ENCODE results near the gene CHPT1.
A peak's percentile ranks its signal among the peaks of the same experiment; 100 is the strongest.

CHPT1 gene

DNA sequence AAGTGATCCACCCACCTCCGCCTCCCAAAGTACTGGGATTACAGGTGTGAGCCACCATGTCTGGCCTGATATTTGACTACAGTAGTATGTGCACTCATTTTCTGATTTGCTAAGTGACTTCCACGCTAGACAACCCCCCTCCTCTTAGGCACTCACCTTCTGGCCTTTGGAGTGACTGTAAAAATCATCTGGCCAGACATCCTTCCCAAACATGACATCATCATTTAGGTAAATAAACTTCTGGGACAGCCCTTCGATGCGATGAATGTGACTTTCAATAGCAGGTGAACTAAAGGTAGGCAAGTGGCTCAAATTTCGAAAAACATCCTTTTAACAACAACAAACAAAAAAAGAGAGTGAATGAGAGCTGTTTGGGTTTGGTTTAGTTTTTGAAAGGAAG is 72.4 kb downstream of the CHPT1 start:
- no peak overlapping the region for H3K9ac ChIP-seq (ENCODE audit: insufficient read length)
- H3K4me3 ChIP-seq: no peak overlapping the region
- no peaks in the 10 kb centered on the region for H3K9me3 ChIP-seq (ENCODE audit: low read depth, low read length)
- DNase-seq (ENCODE audit: low read depth, low spot score): no peak
- TF ChIP-seq EZH2 (IDR thresholded peaks at IDR 0.05) (no peak), FOXP2 (optimal IDR thresholded peaks at IDR 0.05; ENCODE audit: control extremely low read depth, extremely low read length, insufficient read depth) (no peak), POLR2AphosphoS5 (IDR thresholded peaks at IDR 0.05; ENCODE audit: borderline replicate concordance, low read depth, low read length) (no peak)
- no peaks in the 10 kb centered on the region for H3K36me3 ChIP-seq (ENCODE audit: insufficient read depth, low read length)
- no peak overlapping the region for H3K27ac ChIP-seq

DNA sequence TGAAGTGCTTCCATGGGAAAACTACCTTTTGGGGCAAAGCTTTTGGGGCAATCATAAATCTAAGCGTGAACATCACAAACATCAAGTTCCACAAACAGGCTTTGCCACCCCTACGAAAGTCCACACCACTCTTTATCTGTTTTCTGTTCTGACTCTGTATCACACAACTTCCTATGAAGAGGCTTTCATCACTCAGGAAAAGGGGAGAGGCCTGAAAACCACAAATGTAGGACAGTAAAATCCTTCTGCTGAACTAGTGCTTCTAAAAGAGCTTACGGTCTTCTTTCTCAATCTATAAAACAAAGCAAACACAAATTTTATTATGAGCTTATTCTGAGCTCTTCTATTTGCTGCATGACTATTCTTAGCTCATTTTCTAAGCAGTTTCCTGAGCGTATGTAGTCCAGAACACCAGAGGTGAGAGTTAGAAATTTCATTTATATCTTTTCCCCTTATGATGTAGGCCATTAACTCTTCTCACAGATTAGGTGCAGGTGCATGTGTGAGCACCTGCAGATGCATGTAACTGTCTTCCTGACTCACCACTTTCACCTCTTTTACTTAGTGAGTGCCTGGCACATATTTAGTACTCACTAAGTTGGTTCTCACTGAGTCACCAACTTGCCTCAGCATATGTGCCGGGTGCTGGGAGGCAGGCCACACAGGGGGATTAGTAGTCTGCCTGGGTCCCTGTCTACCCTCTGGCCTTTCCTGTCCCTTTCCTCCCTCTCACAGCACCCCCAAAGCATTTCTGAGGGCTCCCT is 74.8 kb downstream of the CHPT1 start:
- no peak overlapping the region for H3K9ac ChIP-seq (ENCODE audit: insufficient read length)
- peak overlapping the region; percentile 38; the same call in 1 of the 2 replicates for H3K27ac ChIP-seq
- DNase-seq (ENCODE audit: low read depth, low spot score): no peak
- H3K4me3 ChIP-seq: no peak overlapping the region; the same call in 1 of the 2 replicates
- no peaks in the 10 kb centered on the region for H3K9me3 ChIP-seq (ENCODE audit: low read depth, low read length)
- no peaks in the 10 kb centered on the region for H3K36me3 ChIP-seq (ENCODE audit: insufficient read depth, low read length)
- TF ChIP-seq FOXP2 (optimal IDR thresholded peaks at IDR 0.05; ENCODE audit: control extremely low read depth, extremely low read length, insufficient read depth) (no peak), EZH2 (IDR thresholded peaks at IDR 0.05) (no peak), POLR2AphosphoS5 (IDR thresholded peaks at IDR 0.05; ENCODE audit: borderline replicate concordance, low read depth, low read length) (no peak)

DNA sequence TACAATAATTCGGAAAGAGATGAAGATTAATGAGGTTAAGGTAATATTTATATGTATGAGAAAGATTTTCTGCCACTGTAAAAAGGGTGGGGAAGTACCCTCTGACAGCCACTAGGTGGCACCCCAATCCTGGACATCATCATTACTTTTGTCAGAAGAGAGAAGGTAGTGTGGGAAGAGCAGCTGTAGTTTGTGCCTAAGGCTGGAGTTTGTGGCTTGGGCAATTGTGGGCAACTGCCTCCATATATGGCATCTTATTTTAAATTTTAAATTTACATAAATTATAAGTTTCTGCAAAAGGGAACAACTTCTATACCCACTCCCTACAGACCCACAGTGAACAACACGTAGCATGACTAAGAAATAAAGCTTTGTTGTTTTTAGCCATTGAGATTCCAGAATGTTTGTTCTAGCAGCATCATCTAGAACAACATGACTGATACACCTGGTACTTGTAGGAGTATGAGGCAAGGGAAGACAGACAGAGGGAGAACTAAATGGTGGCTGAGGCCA is 76.3 kb downstream of the CHPT1 start:
- no peak for TF ChIP-seq FOXP2 (optimal IDR thresholded peaks at IDR 0.05; ENCODE audit: control extremely low read depth, extremely low read length, insufficient read depth)
- no peak for TF ChIP-seq POLR2AphosphoS5 (IDR thresholded peaks at IDR 0.05; ENCODE audit: borderline replicate concordance, low read depth, low read length)
- TF ChIP-seq EZH2 (IDR thresholded peaks at IDR 0.05): no peak
- Histone ChIP-seq H3K9ac (ENCODE audit: insufficient read length) (no peak overlapping the region), H3K27ac (no peak overlapping the region), H3K9me3 (ENCODE audit: low read depth, low read length) (no peaks in the 10 kb centered on the region), H3K36me3 (ENCODE audit: insufficient read depth, low read length) (no peaks in the 10 kb centered on the region), H3K4me3 (no peak overlapping the region)
- DNase-seq (ENCODE audit: low read depth, low spot score): peak; percentile 55

DNA sequence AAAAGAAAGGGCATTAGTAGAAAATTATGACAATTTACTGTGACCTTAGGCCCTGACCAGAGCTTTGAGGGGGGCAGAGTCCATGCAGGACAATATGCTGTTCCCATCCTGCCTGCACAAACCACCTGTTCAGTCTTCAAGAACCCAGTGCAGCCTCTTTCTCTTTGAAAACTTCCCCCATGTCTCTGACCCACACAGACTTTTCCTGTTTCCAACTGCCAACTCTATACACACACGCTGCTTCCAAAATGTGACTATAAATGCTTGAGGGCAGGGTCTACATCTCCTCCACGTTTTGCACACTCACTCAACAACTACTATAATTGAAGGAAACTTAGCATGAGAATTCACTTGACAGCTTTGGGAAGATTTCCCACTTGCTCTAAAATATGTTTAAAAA is 78.4 kb downstream of the CHPT1 start:
- Histone ChIP-seq H3K4me3 (no peak overlapping the region), H3K36me3 (ENCODE audit: insufficient read depth, low read length) (no peaks in the 10 kb centered on the region), H3K27ac (no peak overlapping the region), H3K9ac (ENCODE audit: insufficient read length) (no peak overlapping the region), H3K9me3 (ENCODE audit: low read depth, low read length) (no peaks in the 10 kb centered on the region)
- DNase-seq (ENCODE audit: low read depth, low spot score): no peak
- no peak for TF ChIP-seq FOXP2 (optimal IDR thresholded peaks at IDR 0.05; ENCODE audit: control extremely low read depth, extremely low read length, insufficient read depth)
- no peak for TF ChIP-seq POLR2AphosphoS5 (IDR thresholded peaks at IDR 0.05; ENCODE audit: borderline replicate concordance, low read depth, low read length)
- no peak for TF ChIP-seq EZH2 (IDR thresholded peaks at IDR 0.05)

DNA sequence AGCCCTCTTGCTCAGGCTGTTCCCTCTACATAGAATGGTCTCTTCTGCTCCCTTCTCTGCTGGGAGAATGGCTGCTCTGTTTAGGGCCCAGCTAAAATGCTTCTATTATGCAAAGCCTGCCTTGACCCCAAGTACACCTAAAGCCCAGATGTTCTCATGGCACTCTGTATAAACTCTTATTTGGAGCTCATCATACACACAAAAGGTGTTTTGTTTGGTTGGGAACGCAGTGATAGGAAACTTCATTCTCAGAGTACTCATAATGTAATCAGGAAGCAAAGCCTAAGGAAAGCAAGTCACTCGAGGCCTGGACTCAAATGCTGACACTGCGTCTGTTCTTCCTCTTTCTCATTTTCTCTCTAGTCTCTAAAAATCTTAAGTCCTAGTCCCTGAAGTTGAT is 80.0 kb downstream of the CHPT1 start:
- TF ChIP-seq FOXP2 (optimal IDR thresholded peaks at IDR 0.05; ENCODE audit: control extremely low read depth, extremely low read length, insufficient read depth): no peak
- TF ChIP-seq POLR2AphosphoS5 (IDR thresholded peaks at IDR 0.05; ENCODE audit: borderline replicate concordance, low read depth, low read length): no peak
- no peak for TF ChIP-seq EZH2 (IDR thresholded peaks at IDR 0.05)
- no peak for DNase-seq (ENCODE audit: low read depth, low spot score)
- Histone ChIP-seq H3K4me3 (no peak overlapping the region), H3K9me3 (ENCODE audit: low read depth, low read length) (no peaks in the 10 kb centered on the region), H3K27ac (no peak overlapping the region), H3K9ac (ENCODE audit: insufficient read length) (no peak overlapping the region), H3K36me3 (ENCODE audit: insufficient read depth, low read length) (no peaks in the 10 kb centered on the region)

DNA sequence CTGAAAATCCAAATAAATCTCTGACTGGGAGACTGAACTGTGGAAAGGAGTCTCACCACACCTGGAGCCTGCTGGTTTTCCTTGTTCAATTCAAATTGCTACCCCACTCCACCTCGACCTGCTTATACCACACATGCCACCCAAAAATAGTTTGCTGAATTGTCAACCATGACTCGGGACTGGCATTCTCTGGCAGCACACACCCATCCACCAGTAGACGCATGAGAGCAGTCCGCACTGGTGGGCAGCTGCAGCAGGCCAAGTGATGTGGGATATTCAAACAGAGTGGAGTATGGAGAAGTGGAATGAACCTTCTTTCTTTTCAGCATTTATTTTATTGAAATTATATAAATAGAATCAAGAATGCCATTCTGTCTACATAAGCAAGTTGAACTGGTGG is 80.5 kb downstream of the CHPT1 start:
- Histone ChIP-seq H3K4me3 (no peak overlapping the region), H3K27ac (no peak overlapping the region), H3K9ac (ENCODE audit: insufficient read length) (no peak overlapping the region), H3K36me3 (ENCODE audit: insufficient read depth, low read length) (no peaks in the 10 kb centered on the region), H3K9me3 (ENCODE audit: low read depth, low read length) (no peaks in the 10 kb centered on the region)
- no peak for TF ChIP-seq FOXP2 (optimal IDR thresholded peaks at IDR 0.05; ENCODE audit: control extremely low read depth, extremely low read length, insufficient read depth)
- TF ChIP-seq POLR2AphosphoS5 (IDR thresholded peaks at IDR 0.05; ENCODE audit: borderline replicate concordance, low read depth, low read length): no peak
- no peak for TF ChIP-seq EZH2 (IDR thresholded peaks at IDR 0.05)
- no peak for DNase-seq (ENCODE audit: low read depth, low spot score)
